GM19328 (cell line): Measurements from ENCODE around the gene CENPV.

Source experiments
- ATAC-seq: cut with Tn5 transposase; IDR thresholded peaks from one replicate; pipeline ENCODE4 v1.9.1; 2021; ENCODE audit warnings: mild to moderate bottlenecking, moderate library complexity; ENCODE audit not compliant: unreplicated experiment

CENPV gene

GRCh38 chr17:16363749-16364536 lies 10.7 kb upstream of the CENPV start:
- ATAC-seq = no peak

DNA sequence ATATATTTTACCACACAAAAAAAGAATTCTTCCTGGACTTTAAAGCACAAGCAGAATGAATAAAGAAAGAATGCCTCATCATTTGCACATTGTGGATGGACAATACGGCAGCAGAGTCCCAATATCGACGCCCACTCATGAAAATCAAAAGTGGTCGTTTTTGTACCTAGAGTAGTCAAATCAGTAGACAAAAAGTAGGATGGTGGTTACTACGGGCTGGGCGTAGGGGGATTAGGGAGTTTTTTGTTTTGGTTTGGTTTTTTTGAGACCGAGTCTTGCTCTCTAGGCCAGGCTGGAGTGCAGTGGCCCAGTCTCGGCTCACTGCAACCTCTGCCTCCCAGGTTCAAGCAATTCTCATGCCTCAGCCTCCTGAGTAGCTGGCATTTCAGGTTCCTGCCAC lies 8.6 kb upstream of the CENPV start:
- ATAC-seq = no peak

GRCh38 chr17:16358394-16358793 lies 5.1 kb upstream of the CENPV start:
- no peak for ATAC-seq

- ATAC-seq = no peak
Measured at GRCh38 chr17:16354585-16354984, 1.3 kb upstream of the CENPV start.

DNA sequence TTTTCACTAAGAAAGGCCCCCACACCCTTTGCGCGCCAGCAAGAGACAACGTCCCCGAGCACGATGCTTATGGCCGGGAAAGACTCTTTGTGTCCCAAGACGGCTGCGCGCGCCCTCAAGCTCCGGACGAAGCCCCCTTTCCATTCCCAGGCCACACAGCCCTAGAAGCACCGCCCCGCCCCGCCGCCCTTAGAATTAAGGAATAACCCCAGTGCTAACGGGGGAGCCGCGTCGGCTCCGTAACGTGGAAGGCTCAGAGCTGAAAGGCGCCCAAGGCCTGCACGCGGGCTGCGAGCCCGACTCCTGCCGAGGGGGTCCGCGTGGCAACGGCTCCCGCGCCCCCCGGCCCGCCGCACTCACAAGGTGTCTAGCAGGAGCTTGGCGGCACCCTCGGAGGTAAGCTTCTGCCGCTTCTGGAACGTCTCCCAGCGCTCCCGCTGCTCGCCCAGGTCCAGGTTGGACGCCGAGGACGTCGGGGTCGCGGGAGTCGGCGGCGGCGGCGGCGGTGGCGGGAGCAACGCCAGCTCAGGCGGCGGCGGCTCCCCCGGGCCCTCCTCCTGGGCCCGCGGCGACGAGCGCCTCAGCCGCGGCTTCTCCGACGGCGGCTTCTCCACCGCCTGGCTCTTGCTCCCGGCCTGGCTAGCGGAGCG lies 477 bp downstream of the CENPV start:
- ATAC-seq = peak; percentile 38

GRCh38 chr17:16352303-16352666 lies 984 bp downstream of the CENPV start:
- no peak for ATAC-seq

DNA sequence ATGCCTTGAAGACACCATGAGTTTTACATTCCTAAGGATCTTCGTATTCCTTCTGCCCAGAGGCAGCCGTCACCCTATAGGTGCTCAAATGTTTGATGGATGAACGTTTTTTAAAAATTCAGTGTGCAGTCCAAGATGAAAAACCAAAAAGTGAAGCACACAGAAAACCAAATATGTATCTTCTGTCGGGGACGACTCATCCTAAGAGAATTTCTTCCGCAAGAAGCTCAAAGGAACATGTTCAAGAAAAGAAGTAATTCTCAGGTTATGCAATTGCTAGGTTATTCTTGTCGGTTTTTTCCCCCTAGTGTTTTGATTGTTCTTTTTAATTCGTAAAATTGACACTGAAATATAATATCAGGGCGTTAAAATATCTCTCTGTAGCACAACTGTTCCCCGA lies 1.4 kb downstream of the CENPV start:
- ATAC-seq = no peak

DNA sequence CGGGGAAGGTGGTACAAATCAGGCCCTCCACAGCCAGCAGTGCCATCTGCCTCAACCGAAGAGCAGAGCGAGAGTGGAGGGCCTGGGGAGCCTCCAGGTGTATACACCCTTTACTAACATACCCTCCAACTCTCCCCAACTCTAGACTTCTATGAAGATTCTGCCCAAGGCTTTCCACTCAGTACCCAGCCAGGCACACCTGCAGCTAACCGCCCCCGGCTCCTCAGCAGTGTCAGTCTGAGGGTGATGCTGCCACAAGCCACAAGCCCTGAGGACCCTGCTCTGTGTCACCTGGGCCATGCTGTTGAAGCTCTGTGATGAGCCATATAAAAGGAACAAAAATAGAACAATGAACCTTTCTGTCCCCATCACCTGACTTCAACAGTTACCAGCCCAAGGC lies 3.8 kb downstream of the CENPV start:
- no peak for ATAC-seq

GRCh38 chr17:16348586-16348985 lies 4.7 kb downstream of the CENPV start:
- ATAC-seq = no peak

DNA sequence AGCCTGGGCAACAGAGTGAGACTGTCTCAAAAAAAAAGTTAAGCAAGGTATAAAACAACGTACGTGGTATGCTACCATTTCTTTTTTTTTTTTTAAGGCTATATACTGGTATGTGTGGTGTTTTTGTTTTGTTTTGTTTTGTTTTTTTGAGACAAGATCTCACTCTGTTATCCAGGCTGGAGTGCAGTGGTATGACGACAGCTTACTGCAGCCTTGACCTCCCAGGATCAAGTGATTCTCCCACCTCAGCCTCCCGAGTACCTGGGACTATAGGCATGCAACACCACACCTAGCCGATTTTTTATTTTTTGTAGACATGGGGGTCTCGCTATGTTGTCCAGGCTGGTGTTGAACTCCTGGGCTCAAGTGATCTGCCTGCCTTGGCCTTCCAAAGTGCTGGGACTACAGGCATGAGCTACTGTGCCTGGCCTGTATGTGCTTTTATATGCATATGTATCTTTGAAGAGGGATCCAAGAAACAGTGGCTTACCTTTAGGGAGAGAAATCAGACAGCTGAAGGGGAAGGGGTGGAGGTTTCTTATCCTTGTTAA lies 6.5 kb downstream of the CENPV start:
- no peak for ATAC-seq

- ATAC-seq = no peak
Measured at GRCh38 chr17:16345565-16345964, 7.7 kb downstream of the CENPV start.

DNA sequence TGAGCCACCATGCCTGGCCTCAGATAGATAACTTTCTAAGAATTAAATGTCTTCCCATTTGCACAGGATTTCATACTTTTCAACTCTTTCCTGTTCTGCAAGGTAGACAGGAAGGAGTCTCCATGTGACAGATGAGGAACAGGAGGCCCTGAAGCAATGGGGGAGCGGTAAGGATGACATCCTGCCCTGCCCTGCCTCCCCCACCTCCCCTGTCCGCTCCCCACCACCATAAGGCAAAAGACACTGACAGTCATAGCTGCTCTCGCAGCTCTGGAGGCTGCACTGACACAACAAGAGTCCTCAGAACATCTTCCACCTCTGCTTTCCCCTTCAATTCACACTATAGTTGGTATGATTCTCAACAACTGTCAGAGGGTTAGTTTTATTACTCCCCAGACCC lies 9.7 kb downstream of the CENPV start:
- no peak for ATAC-seq

GRCh38 chr17:16342979-16343378 lies 10.3 kb downstream of the CENPV start:
- no peak for ATAC-seq

- no peak for ATAC-seq
Measured at GRCh38 chr17:16339959-16340358, 13.3 kb downstream of the CENPV start.

- no peak for ATAC-seq
Measured at GRCh38 chr17:16339402-16339801, 13.9 kb downstream of the CENPV start.

DNA sequence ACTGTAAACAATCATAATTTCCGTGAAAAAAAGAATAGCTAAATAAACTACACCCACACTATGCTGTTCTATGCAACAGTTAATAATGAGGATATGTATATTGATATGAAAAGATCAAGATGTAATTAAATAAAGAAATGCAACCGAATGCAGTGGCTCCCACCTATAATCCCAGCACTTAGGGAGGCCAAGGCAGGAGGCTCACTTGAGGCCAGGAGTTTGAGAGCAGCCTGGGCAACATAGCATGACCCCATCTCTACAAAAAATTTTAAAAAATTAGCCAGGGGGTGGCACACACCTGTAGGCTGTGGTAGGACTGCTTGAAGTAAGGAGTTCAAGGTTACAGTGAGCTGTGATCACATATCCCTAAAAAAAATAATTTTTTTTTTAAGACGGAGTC lies 14.9 kb downstream of the CENPV start:
- ATAC-seq = no peak

DNA sequence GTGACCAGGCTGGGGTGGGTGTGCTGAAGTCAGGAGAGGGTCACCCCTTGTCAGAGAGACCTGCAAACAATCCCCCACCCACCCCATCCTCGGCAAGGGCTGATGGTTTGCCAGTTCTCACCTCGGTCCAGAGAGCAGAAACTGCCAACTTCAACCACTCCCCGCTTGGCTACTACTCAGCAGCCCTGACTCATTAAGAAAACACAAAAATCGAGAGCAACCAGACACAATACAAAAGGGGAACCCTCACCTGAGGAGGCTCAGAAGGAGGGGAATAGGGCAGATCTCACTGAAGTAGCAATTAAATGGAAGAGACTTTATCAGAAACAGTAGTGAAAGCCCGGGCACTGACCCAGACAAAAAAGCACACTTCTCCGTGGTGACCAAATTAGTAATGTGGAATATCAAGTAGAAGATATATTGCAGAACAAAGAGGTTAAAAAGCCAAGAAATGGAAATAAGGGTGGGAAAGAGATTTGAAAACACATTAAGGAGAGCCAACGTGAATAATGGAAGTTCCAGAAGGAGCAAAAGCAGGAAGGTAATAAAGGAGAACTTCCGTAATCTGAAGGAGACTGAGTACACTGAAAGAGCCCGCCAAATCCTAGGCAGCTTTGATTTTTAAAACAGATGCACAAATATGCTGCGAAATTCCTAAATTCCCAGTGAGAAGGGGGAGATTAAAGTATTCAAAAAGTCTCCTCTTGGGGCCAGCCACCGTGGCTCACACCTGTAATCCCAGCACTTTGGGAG lies 23.6 kb downstream of the CENPV start:
- no peak for ATAC-seq

DNA sequence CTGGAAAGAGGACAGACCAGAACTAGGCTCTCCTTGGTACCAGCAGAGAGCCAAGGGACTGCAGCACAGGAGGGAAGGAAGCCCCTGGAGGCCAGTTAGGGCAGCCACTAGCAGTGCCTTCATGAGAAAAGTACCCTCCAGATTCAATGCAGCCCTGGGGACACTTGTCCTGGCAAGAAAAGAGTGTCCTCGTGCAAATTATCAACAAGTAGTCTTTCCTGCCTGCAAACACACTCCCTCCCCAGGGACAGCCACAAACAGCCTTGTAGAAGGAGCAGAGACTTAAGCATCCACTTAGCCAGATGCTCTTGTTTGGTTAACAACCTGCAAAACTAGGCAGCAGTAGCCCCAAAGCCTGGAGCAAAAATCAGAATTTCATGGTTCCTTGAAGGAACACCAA lies 24.3 kb downstream of the CENPV start:
- ATAC-seq = no peak

- no peak for ATAC-seq
Measured at GRCh38 chr17:16327018-16327417, 26.3 kb downstream of the CENPV start.

DNA sequence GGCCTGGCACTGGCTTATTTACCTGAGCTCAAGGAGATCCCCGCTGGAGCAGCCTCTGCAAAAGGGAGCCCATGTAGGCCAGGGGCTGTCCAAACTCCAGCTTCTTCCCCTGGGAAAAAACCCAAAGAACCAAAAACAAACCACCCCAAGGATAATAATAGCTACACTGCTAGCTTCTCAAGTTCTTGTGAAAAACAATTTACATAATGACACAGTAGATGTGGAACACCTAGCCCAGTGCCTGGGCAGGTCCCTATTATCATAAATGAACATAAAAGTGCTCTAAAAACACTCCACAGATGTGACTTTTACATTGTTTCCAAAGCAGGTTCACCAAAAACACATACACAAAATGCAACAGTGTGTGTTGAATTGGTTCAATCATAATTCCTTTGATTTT lies 27.3 kb downstream of the CENPV start:
- no peak for ATAC-seq

- no peak for ATAC-seq
Measured at GRCh38 chr17:16322636-16323035, 30.6 kb downstream of the CENPV start.

DNA sequence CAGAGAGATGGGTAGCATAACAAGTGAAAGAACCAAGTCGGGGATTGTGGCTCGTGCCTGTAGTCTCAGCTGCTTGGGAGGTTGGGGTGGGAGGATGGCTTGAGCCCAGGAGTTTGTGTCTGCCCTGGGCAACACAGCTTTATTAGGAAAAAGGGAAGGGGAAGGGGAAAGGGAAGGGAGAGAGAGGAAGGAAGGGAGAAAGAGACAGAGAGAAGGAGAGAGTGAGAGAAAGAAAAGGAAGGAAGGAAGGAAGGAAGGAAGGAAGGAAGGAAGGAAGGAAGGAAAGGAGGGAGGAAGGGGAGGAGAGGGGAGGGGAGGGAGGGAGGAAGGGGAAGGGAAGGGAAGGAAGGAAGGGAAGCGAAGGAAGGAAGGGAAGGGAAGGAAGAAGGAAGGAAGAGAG lies 33.3 kb downstream of the CENPV start:
- ATAC-seq = no peak
